Measurements from ENCODE around the gene ESR1. TPM values are rescaled to one million over a fixed set of nuclear protein-coding genes. Genes with fewer than 3 reads are reported as not detected.

ESR1 gene
- total and polyA plus RNA-seq, 2 donors (not counting 3 experiments of a cell fraction or from before 2014, with no cell fraction given), result 0.01 TPM; not detected in 1

GRCh38 chr6:152023613-152024012, 216.1 kb downstream of the ESR1 start:
- H3K9ac ChIP-seq (replicated peaks; ENCODE audit: extremely low read depth, insufficient read depth, low read length), result no peak overlapping the region
- H3K79me2 ChIP-seq (ENCODE audit: control insufficient read depth, insufficient read depth, low read length), result no peaks in the 10 kb centered on the region
- H3K4me2 ChIP-seq (ENCODE audit: insufficient read depth, low read length), result no peak overlapping the region
- ChIA-PET CTCF (interaction anchor here (1.2 kb wide), 1 partner anchor 101 kb away, joined by 5 read pairs; no protein-coding TSS in a partner anchor), POLR2A (no interaction called here)
- H2AFZ ChIP-seq (ENCODE audit: low read depth, low read length), result no peak overlapping the region
- H3K36me3 ChIP-seq (ENCODE audit: control insufficient read depth in 2 of 2, extremely low read depth in 1 of 2, insufficient read depth in 2 of 2, low read length in 2 of 2), result no peaks in the 10 kb centered on the region
- no TSS peak for BruUV-seq (replicated peaks)
- H3K27ac ChIP-seq (ENCODE audit: insufficient read depth, low read depth, low read length), result no peak overlapping the region
- H3K9me1 ChIP-seq (replicated peaks; ENCODE audit: control insufficient read depth, extremely low read depth, insufficient read depth, low read length), result no peaks in the 10 kb centered on the region
- H3K4me3 ChIP-seq (replicated peaks in 1 of 3; ENCODE audit: insufficient read depth in 1 of 3, low read depth in 1 of 3, low read length in 3 of 3), result no peak overlapping the region
- DNase-seq (ENCODE audit: low read depth, low spot score), result no peak
- intact Hi-C loops (cut with micrococcal nuclease), result no loop called here
- dilution Hi-C loops (cut with MboI; ENCODE audit: extremely low pct_ligation_motif_present, low sequenced_read_pairs), result no loop called here
- H3K27me3 ChIP-seq (ENCODE audit: control insufficient read depth in 2 of 2, insufficient read depth in 2 of 2, low read length in 2 of 2), result no peaks in the 10 kb centered on the region
- H3K4me1 ChIP-seq (ENCODE audit: control insufficient read depth, extremely low read depth, insufficient read depth, low read length), result no peaks in the 10 kb centered on the region
- no peak for TF ChIP-seq JUN (IDR thresholded peaks at IDR 0.05; ENCODE audit: borderline replicate concordance, insufficient read depth, insufficient read length, low read depth)
- TF ChIP-seq MYC (IDR thresholded peaks at IDR 0.05; ENCODE audit: low read depth, low read length), result no peak
- no peak for TF ChIP-seq POLR2A (IDR thresholded peaks at IDR 0.05; ENCODE audit: low read depth, low read length)
- no peak for TF ChIP-seq CTCF (IDR thresholded peaks at IDR 0.05; ENCODE audit: extremely low read depth in 1 of 2, insufficient read depth in 1 of 2, low read depth in 1 of 2, low read length in 2 of 2)
- TF ChIP-seq MAX (IDR thresholded peaks at IDR 0.05; ENCODE audit: insufficient read depth, insufficient read length), result no peak
- TF ChIP-seq GATA2 (IDR thresholded peaks at IDR 0.05; ENCODE audit: insufficient read depth, insufficient read length, low read depth, low read length), result no peak
- no peak for TF ChIP-seq FOS (IDR thresholded peaks at IDR 0.05; ENCODE audit: borderline replicate concordance, insufficient read depth, low read length)
- no peak for TF ChIP-seq POLR2AphosphoS5 (IDR thresholded peaks at IDR 0.05; ENCODE audit: insufficient read depth, low read depth, low read length)
- no peak for TF ChIP-seq EZH2 (IDR thresholded peaks at IDR 0.05; ENCODE audit: borderline replicate concordance, low read depth, low read length, severe bottlenecking)
- no peaks in the 10 kb centered on the region for H4K20me1 ChIP-seq (replicated peaks; ENCODE audit: control insufficient read depth, extremely low read depth, insufficient read depth, low read length)
- no peaks in the 10 kb centered on the region for H3K9me3 ChIP-seq (replicated peaks; ENCODE audit: control insufficient read depth, insufficient read depth, low read length)
- FAIRE-seq, result no peak
